Ishikawa (cell line): ENCODE results near the gene ACVR2A.

Experiments
- CEBPB ChIP-seq: IDR thresholded peaks from 2 replicates; pipeline ENCODE4 v1.6.1; 2012
- CREB1 ChIP-seq: IDR thresholded peaks from 2 replicates; pipeline ENCODE4 v1.6.1; 2012; ENCODE audit warnings: low read depth
- EGR1 ChIP-seq: IDR thresholded peaks from 2 replicates; pipeline ENCODE4 v1.6.1; 2012
- EP300 ChIP-seq: IDR thresholded peaks from 2 replicates; pipeline ENCODE4 v1.6.1; 2012; ENCODE audit warnings: borderline replicate concordance
- FOXM1 ChIP-seq: IDR thresholded peaks from 2 replicates; pipeline ENCODE4 v1.6.1; 2012; ENCODE audit warnings: low read depth, borderline replicate concordance
- MAX ChIP-seq: IDR thresholded peaks from 2 replicates; pipeline ENCODE4 v1.6.1; 2012
- NFIC ChIP-seq: IDR thresholded peaks from 2 replicates; pipeline ENCODE4 v1.6.1; 2012
- RAD21 ChIP-seq: IDR thresholded peaks from 2 replicates; pipeline ENCODE4 v1.6.1; 2012; ENCODE audit warnings: low read depth
- TAF1 ChIP-seq: IDR thresholded peaks from 2 replicates; pipeline ENCODE4 v1.6.1; 2012; ENCODE audit warnings: low read depth, mild to moderate bottlenecking
- TEAD4 ChIP-seq: IDR thresholded peaks from 2 replicates; pipeline ENCODE4 v1.6.1; 2012
- YY1 ChIP-seq: IDR thresholded peaks from 2 replicates; pipeline ENCODE4 v1.6.1; 2012; ENCODE audit warnings: low read depth
- TF ChIP-seq, protein P1 (sequence below): IDR thresholded peaks from 2 replicates; pipeline ENCODE4 v1.6.1; 2012
- TF ChIP-seq, protein P2 (sequence below): IDR thresholded peaks from 2 replicates; pipeline ENCODE4 v1.6.1; 2012; ENCODE audit warnings: low read depth, mild to moderate bottlenecking

DNA sequence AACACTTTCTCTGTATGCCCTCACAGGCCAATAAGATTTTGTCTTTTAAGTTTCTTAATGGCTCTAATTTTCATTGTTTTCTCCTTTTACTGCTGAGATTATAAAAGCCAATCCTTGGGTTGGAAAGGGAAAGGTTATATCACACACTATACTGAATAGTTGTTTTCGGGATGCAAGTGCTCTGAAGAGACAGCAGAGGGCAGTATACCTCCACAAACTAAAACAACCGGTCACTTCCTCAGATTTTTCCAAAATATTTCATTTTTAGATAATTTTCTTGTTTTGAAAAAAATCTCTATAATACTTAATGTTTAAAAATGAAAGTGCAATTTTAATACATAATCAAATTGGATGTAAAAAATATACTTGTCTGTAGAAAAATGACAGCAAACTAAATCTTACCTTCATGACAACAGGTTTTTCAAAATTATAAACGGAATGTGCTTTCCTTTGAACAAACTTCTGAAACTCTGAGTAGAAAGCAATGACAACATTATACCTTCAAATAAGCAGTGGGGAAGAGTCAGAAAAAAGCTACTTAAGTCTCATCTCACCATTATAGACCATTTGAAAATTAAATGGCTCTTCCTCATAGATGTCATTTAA is 93.0 kb downstream of the ACVR2A start:
- TF ChIP-seq CREB1 (no peak), EGR1 (no peak), EP300 (no peak), NFIC (no peak), TAF1 (no peak), FOXM1 (no peak), YY1 (no peak), CEBPB (no peak), RAD21 (peak; percentile 73), MAX (no peak), TEAD4 (no peak)
- TF ChIP-seq, protein P1, sequence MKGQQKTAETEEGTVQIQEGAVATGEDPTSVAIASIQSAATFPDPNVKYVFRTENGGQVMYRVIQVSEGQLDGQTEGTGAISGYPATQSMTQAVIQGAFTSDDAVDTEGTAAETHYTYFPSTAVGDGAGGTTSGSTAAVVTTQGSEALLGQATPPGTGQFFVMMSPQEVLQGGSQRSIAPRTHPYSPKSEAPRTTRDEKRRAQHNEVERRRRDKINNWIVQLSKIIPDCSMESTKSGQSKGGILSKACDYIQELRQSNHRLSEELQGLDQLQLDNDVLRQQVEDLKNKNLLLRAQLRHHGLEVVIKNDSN: no peak
- TF ChIP-seq, protein P2, sequence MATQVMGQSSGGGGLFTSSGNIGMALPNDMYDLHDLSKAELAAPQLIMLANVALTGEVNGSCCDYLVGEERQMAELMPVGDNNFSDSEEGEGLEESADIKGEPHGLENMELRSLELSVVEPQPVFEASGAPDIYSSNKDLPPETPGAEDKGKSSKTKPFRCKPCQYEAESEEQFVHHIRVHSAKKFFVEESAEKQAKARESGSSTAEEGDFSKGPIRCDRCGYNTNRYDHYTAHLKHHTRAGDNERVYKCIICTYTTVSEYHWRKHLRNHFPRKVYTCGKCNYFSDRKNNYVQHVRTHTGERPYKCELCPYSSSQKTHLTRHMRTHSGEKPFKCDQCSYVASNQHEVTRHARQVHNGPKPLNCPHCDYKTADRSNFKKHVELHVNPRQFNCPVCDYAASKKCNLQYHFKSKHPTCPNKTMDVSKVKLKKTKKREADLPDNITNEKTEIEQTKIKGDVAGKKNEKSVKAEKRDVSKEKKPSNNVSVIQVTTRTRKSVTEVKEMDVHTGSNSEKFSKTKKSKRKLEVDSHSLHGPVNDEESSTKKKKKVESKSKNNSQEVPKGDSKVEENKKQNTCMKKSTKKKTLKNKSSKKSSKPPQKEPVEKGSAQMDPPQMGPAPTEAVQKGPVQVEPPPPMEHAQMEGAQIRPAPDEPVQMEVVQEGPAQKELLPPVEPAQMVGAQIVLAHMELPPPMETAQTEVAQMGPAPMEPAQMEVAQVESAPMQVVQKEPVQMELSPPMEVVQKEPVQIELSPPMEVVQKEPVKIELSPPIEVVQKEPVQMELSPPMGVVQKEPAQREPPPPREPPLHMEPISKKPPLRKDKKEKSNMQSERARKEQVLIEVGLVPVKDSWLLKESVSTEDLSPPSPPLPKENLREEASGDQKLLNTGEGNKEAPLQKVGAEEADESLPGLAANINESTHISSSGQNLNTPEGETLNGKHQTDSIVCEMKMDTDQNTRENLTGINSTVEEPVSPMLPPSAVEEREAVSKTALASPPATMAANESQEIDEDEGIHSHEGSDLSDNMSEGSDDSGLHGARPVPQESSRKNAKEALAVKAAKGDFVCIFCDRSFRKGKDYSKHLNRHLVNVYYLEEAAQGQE: no peak
